ENCODE results near the gene CST2.
A peak's percentile ranks its signal among the peaks of the same experiment; 100 is the strongest.
"Not testable (repeated sequence)": the region's sequence is repeated elsewhere in the genome, so short reads cannot be mapped to it uniquely, and the experiment has no call there.

Gene CST2

GRCh38 chr20:23826541-23827021 is at the start of gene CST2:
TSS of gene CST2 (minus strand) at chr20:23826729. CDS start at chr20:23826660, 69 bp downstream.
- no peak for DNase-seq (ENCODE audit: low spot score)

GRCh38 chr20:23875606-23876237 is 49.2 kb upstream of the CST2 start:
- no peak for DNase-seq (ENCODE audit: low spot score)

GRCh38 chr20:23874747-23875146 is 48.2 kb upstream of the CST2 start:
- DNase-seq (ENCODE audit: low spot score), result no peak

DNA sequence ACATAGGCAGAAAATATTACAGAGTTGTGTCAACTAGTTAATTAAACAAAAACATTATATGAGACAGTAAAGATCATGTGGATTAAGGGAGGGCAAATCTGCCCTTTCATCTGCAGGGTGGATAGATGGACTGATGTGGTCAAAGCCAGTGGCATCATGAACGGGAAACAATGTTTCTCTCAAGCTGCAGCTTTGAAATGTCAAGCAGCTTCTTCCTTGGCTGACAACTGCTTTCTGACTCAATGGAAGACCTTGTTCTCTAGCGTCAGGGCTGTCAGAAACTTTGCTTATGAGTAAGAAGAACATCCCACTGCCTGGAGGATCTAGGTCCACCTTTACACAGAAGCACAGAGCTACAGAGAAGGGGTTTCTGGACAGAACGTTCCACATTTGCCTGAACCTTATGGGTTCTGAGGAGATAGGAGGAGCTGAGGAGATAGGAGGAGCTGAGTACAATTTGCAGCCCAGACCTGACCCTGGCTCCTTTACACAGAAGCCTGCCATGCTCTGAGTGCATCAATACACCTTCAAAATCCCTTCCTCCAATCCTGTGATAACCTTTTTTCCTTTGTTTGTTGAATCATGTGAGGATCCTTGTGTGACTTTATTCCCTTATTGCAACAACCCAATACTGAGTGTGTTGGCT is 47.0 kb upstream of the CST2 start:
- no peak for DNase-seq (ENCODE audit: low spot score)

DNA sequence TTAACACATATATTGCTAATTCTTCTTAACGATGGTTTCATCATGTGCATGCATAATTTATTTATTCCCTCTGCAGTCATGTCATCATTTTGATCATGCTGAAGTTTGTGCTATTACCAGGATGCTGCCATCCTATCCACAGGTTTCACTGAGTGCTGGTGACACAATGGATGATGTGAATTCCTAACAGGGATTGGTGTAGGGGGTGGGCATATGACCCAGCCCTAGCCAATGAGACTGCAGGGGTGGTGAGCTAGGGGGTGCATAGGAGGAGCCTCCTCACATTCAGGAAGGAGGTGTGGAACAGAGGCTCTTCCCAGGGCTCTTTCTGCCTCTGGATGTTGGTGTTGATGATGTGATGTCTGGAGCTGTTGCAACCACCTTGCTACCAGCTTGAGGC is 45.5 kb upstream of the CST2 start:
- no peak for DNase-seq (ENCODE audit: low spot score)

- DNase-seq (ENCODE audit: low spot score), result no peak
These were observed 43.9 kb upstream of the CST2 start for GRCh38 chr20:23870461-23870860.

DNA sequence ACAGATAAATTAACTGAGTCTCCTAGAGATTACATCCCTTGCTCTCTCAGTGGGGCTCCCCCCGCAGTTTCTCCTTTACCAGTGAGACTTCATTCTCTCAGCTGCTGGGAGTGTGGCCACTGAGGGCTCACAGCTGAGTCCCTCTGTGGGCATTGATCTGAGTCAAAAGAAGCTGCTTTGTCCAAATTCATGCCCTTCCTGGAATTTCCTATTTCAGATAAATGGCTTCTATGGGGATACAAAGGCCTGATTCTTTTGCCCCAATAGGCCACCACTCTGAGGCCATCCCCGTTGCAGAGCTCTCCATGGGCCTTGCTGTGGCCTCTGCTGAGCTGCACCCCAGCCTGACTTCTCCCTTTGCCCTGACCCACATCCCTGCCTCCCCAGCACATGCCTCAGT is 43.0 kb upstream of the CST2 start:
- no peak for DNase-seq (ENCODE audit: low spot score)

- no peak for DNase-seq (ENCODE audit: low spot score)
These were observed 41.8 kb upstream of the CST2 start for GRCh38 chr20:23868321-23868720.

DNA sequence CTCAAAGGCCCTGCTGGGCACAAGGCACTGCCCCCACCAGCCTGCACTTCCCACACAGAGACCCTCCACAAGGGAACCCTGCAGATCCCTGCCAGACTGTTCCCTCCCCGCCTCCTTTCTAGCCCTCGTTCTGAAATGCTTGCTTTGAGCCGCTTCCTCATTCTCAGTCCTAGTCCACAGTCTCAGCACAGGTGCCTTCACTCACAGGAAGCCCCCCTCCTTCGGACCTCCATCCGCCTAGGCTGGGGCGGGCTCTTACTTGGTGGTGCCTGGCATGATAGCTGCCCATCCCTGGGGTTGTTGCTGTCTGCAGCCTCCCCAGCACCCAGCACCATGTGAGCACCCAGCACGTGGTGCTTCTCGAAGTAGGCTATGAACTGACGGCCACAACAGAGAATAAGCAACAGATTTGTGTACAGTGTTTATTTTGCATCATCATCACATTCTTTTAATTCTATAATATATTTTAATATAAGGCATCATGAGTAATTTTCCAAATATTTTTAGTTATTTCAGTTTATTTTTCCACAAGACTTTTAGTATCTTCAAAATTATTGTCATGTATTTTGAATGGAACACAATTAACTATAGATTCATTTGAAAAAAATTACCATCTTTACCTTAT is 40.7 kb upstream of the CST2 start:
- DNase-seq (ENCODE audit: low spot score), result no peak

DNA sequence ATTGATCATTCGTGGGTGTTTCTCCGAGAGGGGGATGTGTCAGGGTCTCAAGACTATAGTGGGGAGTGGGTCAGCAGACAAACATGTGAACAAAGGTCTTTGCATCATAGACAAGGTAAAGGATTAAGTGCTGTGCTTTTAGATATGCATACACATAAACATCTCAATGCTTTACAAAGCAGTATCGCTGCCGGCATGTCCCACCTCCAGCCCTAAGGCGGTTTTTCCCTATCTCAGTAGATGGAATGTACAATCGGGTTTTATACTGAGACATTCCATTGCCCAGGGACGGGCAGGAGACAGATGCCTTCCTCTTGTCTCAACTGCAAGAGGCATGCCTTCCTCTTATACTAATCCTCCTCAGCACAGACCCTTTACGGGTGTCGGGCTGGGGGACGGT is 34.2 kb upstream of the CST2 start:
- DNase-seq (ENCODE audit: low spot score), result not testable (repeated sequence)

DNA sequence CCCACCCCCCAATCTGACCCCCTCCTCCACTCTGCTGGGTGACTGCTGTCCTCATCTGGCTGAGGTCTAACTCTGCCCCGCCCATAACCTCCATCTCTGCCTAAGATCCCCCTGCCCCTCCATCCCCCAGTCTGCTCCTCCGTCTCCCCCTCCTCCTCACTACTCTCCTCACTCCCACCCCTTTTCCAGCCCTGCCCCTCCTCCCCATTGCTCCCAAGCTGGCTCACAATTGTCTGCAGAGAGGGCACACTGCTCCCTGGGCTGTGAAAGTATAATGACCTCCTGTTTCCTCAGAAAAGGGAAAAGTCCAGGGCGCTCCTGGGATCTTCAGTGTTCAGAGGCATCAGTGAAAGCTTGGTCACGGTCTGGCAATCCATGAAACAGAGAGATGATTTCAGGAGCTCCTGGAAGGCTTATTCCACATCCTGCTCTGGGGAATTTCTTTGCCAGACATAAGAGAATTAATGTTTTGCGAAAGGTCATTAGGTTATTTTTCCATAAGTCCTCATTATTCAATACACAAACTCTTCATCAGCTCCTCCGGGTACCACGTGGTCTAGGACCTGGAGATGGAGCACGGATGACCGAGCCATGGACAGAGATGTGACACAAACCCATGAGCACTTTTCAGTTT is 31.6 kb upstream of the CST2 start:
- no peak for DNase-seq (ENCODE audit: low spot score)

DNA sequence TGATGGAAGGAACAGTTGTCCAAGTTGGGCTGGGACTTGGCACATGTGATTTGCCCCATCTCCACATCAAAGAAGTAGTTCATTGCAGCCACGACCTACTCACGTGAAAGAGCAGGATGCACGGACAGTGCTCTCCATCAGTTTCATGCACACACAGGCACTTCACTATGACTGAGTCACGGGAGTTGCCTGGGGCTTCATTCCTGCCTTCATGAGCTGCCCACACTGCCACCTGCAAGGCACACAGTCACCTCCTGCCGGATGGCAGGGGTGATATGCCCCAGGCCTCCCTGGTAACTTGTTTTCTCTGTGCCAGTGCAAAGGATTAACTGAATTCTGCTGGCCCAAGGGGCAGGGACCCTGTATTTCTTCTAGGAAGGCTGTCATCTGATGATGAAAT is 30.2 kb upstream of the CST2 start:
- DNase-seq (ENCODE audit: low spot score), result no peak

DNA sequence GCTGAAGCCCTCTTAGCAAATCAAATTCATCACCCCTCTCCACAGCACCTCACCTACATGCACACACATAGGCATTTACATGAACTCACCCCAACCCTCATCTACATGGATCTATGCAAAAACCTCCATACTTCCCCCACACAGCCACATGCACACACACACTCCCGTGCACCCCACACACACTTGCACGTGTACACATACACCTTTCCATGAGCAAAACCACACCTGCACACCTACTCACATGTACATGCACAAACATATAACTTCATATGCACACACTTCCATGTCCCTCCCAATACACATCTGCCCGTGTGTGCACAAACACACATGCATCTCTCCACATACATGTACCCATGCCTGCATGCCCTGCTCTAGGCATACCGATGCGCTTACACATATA is 29.7 kb upstream of the CST2 start:
- no peak for DNase-seq (ENCODE audit: low spot score)

DNA sequence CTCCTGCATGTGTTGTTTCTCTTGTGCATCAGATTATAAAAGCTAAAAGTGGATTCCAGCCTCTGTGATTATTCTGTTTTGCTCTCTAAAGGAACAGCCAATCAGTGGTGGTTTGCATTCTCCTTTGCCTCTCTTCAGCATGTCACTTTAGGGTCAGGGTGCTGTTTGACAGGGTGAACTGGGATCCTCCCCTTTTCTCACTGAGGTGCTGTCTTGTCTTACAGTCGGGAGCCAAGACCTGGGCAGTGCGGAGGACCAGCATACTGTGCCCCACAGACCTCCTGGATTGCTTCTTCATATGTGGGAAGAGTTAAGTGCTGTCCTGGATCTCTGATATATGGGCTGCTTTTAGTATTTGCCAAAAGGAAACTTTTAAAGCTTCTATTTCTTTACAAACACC is 15.2 kb upstream of the CST2 start:
- DNase-seq (ENCODE audit: low spot score), result no peak

DNA sequence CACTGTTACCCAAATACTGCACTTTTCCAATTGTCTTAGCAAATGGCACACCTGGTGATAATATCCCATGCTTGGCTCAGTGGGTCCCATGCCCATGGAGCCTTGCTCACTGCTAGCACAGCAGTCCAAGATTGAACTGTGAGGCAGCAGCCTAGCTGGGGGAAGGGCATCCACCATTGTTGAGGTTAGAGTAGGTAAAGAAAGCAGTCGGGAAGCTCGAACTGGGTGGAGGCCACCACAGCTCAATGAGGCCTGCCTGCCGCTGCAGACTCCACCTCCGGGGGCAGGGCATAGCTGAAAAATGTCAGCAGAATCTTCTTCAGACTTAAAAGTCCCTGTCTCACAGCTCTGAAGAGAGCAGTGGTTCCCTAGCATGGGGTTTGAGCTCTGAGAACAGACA is 9.2 kb upstream of the CST2 start:
- DNase-seq (ENCODE audit: low spot score), result no peak

- no peak for DNase-seq (ENCODE audit: low spot score)
These were observed 6.4 kb upstream of the CST2 start for GRCh38 chr20:23832775-23833513.

GRCh38 chr20:23831961-23832360 is 5.4 kb upstream of the CST2 start:
- DNase-seq (ENCODE audit: low spot score), result peak; percentile 50

DNA sequence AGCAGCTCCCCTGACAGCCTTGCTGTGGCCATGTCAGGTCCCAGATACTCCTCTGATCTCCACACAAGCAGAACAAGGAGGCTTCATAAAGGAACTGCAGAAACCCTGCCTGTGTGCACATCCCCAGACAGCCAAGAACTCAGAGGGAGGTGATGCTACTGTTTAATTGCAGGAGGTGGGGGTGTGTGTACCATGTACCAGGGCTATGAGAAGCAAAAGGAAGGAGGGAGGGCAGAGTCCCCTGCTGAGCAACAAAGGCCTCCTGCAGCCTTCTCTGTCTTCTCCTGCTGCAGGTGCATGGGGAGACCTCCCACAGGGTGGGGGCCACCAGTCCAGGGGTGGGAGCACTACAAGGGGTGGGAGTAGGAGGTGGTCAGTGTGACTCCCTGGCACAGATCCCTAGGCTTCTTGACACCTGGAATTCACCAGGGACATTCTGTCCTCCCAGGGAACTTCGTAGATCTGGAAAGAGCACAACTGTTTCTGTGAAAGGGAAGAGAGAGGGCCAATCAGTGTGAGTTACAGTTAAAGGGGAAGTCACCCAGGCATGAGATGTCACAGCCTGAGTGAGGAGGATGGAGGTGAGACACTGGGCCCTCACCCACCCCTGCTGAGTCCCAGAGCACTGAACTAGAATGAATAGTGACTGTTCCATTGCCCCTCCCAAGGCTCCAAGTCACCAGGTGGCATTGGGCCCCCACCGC is 2.8 kb downstream of the CST2 start:
- DNase-seq (ENCODE audit: low spot score), result no peak

DNA sequence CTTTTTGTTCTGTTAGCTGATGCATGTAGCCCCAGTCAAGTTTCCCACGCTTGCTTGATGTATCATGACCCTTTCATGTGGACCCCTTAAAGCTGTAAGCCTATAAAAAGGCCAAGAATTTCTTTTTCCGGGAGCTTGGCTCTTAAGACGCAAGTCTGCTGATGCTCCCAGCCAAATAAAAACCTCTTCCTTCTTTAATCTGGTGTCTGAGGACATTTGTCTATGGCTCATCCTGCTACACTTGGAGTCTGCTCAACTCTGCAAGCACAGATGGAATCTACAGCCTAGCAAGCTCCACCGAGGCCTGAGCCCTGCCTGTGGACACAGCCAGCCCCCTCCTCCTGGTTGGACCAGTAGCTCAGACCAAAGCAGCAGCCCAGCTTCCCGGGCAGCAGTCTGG is 3.4 kb downstream of the CST2 start:
- DNase-seq (ENCODE audit: low spot score), result no peak

GRCh38 chr20:23820493-23820892 is 6.0 kb downstream of the CST2 start:
- no peak for DNase-seq (ENCODE audit: low spot score)

GRCh38 chr20:23811559-23811958 is 15.0 kb downstream of the CST2 start:
- not testable (repeated sequence) for DNase-seq (ENCODE audit: low spot score)

GRCh38 chr20:23810349-23810748 is 16.2 kb downstream of the CST2 start:
- DNase-seq (ENCODE audit: low spot score), result not testable (repeated sequence)
